GM23248 (cell line): ENCODE data around the gene PHF8. TPM values are rescaled to one million over a fixed set of nuclear protein-coding genes. Genes with fewer than 3 reads are reported as not detected.

Experiments used
- DNase-seq: peaks from one replicate; pipeline ENCODE4 v3.0.0-alpha.2; 2015
- H2AFZ ChIP-seq: fragments of 200-600 bp; sonication (generic); 2 replicates; pipeline ENCODE4 v1.6.1; 2016; ENCODE audit warnings: antibody characterized with exemption
- H3F3A ChIP-seq: fragments of 200-600 bp; sonication (generic); 2 replicates; pipeline ENCODE4 v1.6.1; 2016; ENCODE audit warnings: mild to moderate bottlenecking, antibody characterized with exemption, mixed run types; ENCODE audit not compliant: insufficient read depth
- H3K27ac ChIP-seq: fragments of 200-600 bp; sonication (generic); 2 replicates; pipeline ENCODE4 v1.5.1; 2016; ENCODE audit warnings: mild to moderate bottlenecking
- H3K27me3 ChIP-seq: fragments of 200-600 bp; sonication (generic); replicated peaks from 2 replicates; pipeline ENCODE4 v1.6.1; 2016; ENCODE audit warnings: mild to moderate bottlenecking; ENCODE audit not compliant: insufficient read depth
- H3K36me3 ChIP-seq: fragments of 200-600 bp; sonication (generic); 2 replicates; pipeline ENCODE4 v1.6.1; 2016; ENCODE audit warnings: low read depth, mild to moderate bottlenecking
- H3K4me1 ChIP-seq: fragments of 200-600 bp; sonication (generic); 2 replicates; pipeline ENCODE4 v1.6.1; 2016; ENCODE audit warnings: mild to moderate bottlenecking; ENCODE audit not compliant: insufficient read depth
- H3K4me2 ChIP-seq: fragments of 200-600 bp; sonication (generic); one replicate; pipeline ENCODE4 v1.6.1; 2016; ENCODE audit warnings: mild to moderate bottlenecking; ENCODE audit not compliant: unreplicated experiment
- H3K4me3 ChIP-seq: fragments of 200-600 bp; sonication (generic); 2 replicates; pipeline ENCODE4 v1.5.1; 2016; ENCODE audit warnings: mild to moderate bottlenecking
- H3K79me2 ChIP-seq: fragments of 200-600 bp; sonication (generic); 2 replicates; pipeline ENCODE4 v1.6.1; 2016; ENCODE audit warnings: mild to moderate bottlenecking; ENCODE audit not compliant: insufficient read depth
- H3K9ac ChIP-seq: fragments of 200-600 bp; sonication (generic); 2 replicates; pipeline ENCODE4 v1.6.1; 2016; ENCODE audit warnings: mild to moderate bottlenecking
- H3K9me2 ChIP-seq: fragments of 200-600 bp; sonication (generic); 2 replicates; pipeline ENCODE4 v1.6.1; 2016; ENCODE audit warnings: mixed run types, mild to moderate bottlenecking, moderate library complexity; ENCODE audit not compliant: insufficient read depth
- H3K9me3 ChIP-seq: fragments of 200-600 bp; sonication (generic); one replicate; pipeline ENCODE4 v1.6.1; 2017; ENCODE audit warnings: low read depth
- H4K20me1 ChIP-seq: fragments of 200-600 bp; sonication (generic); 2 replicates; pipeline ENCODE4 v1.6.0; 2016; ENCODE audit not compliant: insufficient read depth
- EZH2 ChIP-seq: fragments of 200-600 bp; sonication (generic); IDR thresholded peaks from 2 replicates; pipeline ENCODE4 v1.6.1; 2018; ENCODE audit warnings: antibody characterized with exemption, mild to moderate bottlenecking; ENCODE audit not compliant: insufficient read depth, poor library complexity, severe bottlenecking
- EZH2phosphoT487 ChIP-seq: fragments of 200-600 bp; sonication (generic); IDR thresholded peaks from 2 replicates; pipeline ENCODE4 v1.6.1; 2018; ENCODE audit warnings: antibody characterized with exemption, moderate library complexity, mild to moderate bottlenecking, low read depth; ENCODE audit not compliant: insufficient read depth
- WGBS, 2 experiments: methylation state at CpG; one replicate each; pipeline ENCODE4 v1.1.6; 2015 to 2017; ENCODE audit warnings: low lambda C conversion rate in 2 of 2, low coverage in 1 of 2; ENCODE audit errors: missing lambda C conversion rate in 2 of 2; 5-methylcytosine and 5-hydroxymethylcytosine counted together
- in situ Hi-C: fragments of 300-500 bp; cut with MboI; formaldehyde crosslinking; loops from 2 replicates; pipeline ENCODE4 v1.15.0; 2020
- polyA plus RNA-seq: library from polyadenylated mRNA; unstranded; fragments of >200 nt; fragmentation: Nextera tagmentation; extraction: Ambion mirVana; gene quantifications from 2 replicates; pipeline ENCODE4 v1.2.1, GENCODE V29; 2016
- total RNA-seq: library from RNA; depleted of rRNA; stranded (reverse); fragments of >200 nt; shearing (Covaris generic); gene quantifications from 2 replicates; pipeline ENCODE4 v1.2.3, GENCODE V29; 2014

The PHF8 gene
- total and polyA plus RNA-seq, 2 experiments from 2014 or later, result 6.1 to 7.9 TPM

DNA sequence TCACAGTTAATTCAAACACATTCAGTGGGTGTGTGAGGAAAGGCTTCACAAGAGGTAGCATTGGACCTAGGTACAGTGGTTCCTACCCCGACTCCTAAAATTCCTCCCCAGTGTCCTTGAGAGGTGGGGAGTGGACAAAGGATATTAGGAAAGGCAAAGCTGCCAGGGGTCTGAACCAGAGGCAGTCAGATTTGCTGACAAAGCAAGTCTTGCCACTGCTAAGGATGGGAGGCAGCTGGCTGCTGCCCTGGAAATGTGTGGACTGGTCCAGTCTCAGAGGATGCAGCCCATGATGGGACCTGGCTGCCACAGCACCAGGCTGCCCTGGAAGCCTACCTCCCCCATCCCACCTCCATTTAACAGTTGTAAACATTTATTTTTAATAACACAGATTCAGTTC, 4.1 kb upstream of the PHF8 start:
- 60 to 80% methylated on average over 1 of the region's 1 CpG for WGBS, 2 experiments
- H3K4me3 ChIP-seq, result no peak overlapping the region
- in situ Hi-C loops, result loop anchor here (25.0 kb wide), 1 partner anchor 389 kb away; the partner anchor contains the start of gene TSR2

DNA sequence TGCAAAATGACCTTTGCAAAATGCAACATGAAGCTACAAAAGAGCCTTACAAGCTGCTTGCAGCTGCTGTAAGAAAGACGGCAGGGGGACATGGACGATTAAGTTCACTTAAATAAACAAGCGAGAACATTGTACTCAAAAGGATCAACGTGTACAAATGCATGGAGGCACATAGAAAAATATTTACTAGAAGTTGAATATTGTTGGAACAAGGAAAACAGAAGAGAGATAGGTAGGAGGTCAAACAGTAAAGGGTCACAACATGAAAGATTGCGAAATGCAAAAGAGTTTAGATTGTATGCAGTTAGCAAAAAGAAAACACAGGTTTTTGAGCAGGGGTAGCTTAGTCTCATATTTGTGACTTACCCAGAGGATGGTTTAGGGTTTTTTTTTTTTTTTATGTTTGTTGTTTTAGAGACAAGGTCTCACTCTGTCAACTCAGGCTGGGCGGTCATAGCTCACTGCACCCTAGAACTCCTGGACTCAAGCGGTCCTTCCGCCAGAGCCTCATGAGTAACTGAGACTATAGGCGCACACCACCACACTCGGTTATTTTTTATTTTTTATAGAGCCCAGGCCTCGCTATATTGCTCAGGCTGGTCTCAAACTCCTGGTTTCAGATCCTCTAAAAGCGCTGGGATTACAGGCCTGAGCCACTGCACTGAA, 1.4 kb upstream of the PHF8 start:
- no peak overlapping the region for H3K27ac ChIP-seq
- no peak for DNase-seq
- 91 to 94% methylated on average over 12 of the region's 12 CpGs for WGBS, 2 experiments
- peaks cover 8% of the 10 kb centered on the region for H3K79me2 ChIP-seq
- no peaks in the 10 kb centered on the region for H3K27me3 ChIP-seq
- no peak overlapping the region for H3K4me3 ChIP-seq
- TF ChIP-seq EZH2phosphoT487 (no peak), EZH2 (no peak)
- no peaks in the 10 kb centered on the region; the same call in 1 of the 2 replicates for H3F3A ChIP-seq
- H3K4me1 ChIP-seq, result no peaks in the 10 kb centered on the region
- in situ Hi-C loops, result loop anchor here (25.0 kb wide), 1 partner anchor 392 kb away; the partner anchor contains the start of gene TSR2
- no peaks in the 10 kb centered on the region for H3K9me3 ChIP-seq
- H3K9ac ChIP-seq, result no peak overlapping the region
- H3K4me2 ChIP-seq, result no peak overlapping the region
- H3K9me2 ChIP-seq, result no peaks in the 10 kb centered on the region
- no peaks in the 10 kb centered on the region for H3K36me3 ChIP-seq
- peak overlapping the region; percentile 97 for H2AFZ ChIP-seq
- no peaks in the 10 kb centered on the region for H4K20me1 ChIP-seq

More for the DNA sequence above, 4.1 kb upstream of the PHF8 start:
- Histone ChIP-seq H3K4me2 (no peak overlapping the region), H3K4me1 (no peaks in the 10 kb centered on the region), H3K9me2 (no peaks in the 10 kb centered on the region), H3K79me2 (peaks cover 2% of the 10 kb centered on the region), H3K27me3 (no peaks in the 10 kb centered on the region), H3K27ac (no peak overlapping the region), H2AFZ (no peak overlapping the region), H3F3A (no peaks in the 10 kb centered on the region; the same call in 1 of the 2 replicates), H3K9me3 (no peaks in the 10 kb centered on the region), H3K36me3 (no peaks in the 10 kb centered on the region), H3K9ac (no peak overlapping the region), H4K20me1 (no peaks in the 10 kb centered on the region)
- DNase-seq, result no peak
- TF ChIP-seq EZH2 (no peak), EZH2phosphoT487 (no peak)

DNA sequence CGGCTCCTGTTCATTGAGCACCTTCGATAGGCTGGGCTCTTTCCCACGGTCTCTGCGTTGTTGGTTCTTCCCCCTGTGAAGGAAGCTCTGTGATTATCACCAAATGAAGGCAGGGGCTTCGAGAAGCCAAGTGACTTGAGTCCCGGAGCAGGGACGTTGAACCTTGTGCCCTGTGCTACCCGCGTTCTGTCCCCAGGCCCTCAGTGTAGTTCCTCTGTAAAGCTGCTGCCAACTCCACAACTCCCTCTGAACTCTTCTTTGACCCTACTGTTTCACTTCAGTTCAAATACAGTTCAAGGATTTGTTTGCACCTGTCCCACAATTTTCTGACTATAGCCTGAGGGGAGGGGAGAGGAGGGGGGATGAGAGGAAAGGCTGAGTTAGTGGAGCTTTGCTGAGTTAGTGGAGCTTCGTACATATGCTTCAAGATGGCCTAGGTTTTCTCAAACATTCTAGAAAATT, 635 bp upstream of the PHF8 start:
- in situ Hi-C loops, result loop anchor here (25.0 kb wide), 1 partner anchor 392 kb away; the partner anchor contains the start of gene TSR2
- no peaks in the 10 kb centered on the region for H3K9me3 ChIP-seq
- DNase-seq, result no peak

DNA sequence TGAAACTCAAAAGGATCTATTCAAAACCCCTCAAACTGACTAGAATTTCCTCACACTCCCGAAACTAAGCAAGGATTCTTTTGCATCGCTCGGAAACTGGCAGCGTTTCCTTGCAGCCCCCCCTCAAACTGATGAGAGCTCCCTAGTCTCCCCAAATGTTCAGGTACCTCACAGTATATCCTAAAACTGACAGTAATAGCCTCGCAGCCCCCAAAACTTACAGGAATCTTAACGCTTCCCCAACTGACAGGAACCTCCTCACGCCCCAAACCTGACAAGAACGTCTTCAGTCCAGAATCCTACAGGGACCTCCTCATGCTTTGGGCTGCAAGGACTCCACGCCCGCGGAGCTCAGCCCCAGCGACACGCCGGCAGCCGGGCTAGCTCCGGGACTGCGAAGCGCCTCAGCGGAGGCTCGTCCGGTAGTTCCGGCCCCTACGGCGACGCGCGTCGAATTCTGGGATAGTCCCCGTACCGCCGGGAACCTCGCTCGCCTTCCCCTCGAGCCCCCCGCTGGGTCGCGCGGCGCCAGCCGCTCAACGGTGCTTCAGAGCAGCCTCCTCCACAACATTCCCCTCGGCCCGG, 640 bp downstream of the PHF8 start:
- 0 to 1% methylated on average over 14 to 31 of the region's 43 CpGs for WGBS, 2 experiments
- Histone ChIP-seq H3K9ac (peak overlapping the region; percentile 99), H2AFZ (peak overlapping the region; percentile 88), H3K4me1 (no peaks in the 10 kb centered on the region), H3K9me2 (no peaks in the 10 kb centered on the region), H3K27me3 (no peaks in the 10 kb centered on the region), H3K4me3 (peak overlapping the region; percentile 89), H3K4me2 (peak overlapping the region; percentile 83), H3F3A (no peaks in the 10 kb centered on the region; the same call in 1 of the 2 replicates), H3K36me3 (no peaks in the 10 kb centered on the region), H3K79me2 (peaks cover 8% of the 10 kb centered on the region), H3K9me3 (no peaks in the 10 kb centered on the region), H3K27ac (peak overlapping the region; percentile 90), H4K20me1 (no peaks in the 10 kb centered on the region)
- in situ Hi-C loops, result loop anchor here (25.0 kb wide), 1 partner anchor 394 kb away; the partner anchor contains the start of gene TSR2
- TF ChIP-seq EZH2phosphoT487 (no peak), EZH2 (no peak)
- peak; percentile 62 for DNase-seq

More for the DNA sequence above, 635 bp upstream of the PHF8 start:
- Histone ChIP-seq H3K9ac (peak overlapping the region; percentile 99), H3K4me1 (no peaks in the 10 kb centered on the region), H4K20me1 (no peaks in the 10 kb centered on the region), H3F3A (no peaks in the 10 kb centered on the region; the same call in 1 of the 2 replicates), H3K79me2 (peaks cover 8% of the 10 kb centered on the region), H3K4me2 (peak overlapping the region; percentile 85), H3K9me2 (no peaks in the 10 kb centered on the region), H3K27ac (peak overlapping the region; percentile 90), H3K36me3 (no peaks in the 10 kb centered on the region), H2AFZ (peak overlapping the region; percentile 97), H3K4me3 (peak overlapping the region; percentile 89), H3K27me3 (no peaks in the 10 kb centered on the region)
- TF ChIP-seq EZH2phosphoT487 (no peak), EZH2 (no peak)
- WGBS, 2 experiments, result 0 to 2% methylated on average over 6 of the region's 10 CpGs
